Measurements from ENCODE around the gene UGT1A1.

The UGT1A1 gene

DNA sequence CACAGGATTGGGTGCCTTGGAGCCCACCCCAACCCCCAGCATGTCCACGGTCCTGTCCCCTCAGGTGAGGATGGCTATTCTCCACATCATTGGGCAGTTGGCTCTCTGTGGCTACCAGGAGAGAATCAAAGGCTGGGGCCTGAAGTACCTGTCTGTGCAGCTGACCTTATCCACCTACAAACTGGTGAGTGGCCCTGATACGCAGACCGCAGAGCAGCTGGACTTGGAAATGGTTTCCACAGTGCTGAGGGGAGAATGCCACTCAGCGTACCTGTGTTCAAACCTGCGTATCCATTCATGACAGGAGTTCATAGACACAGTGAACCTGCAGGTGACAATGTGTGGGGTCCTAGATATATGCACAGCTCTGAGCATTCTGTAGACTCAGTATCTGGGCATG lies 39.6 kb downstream of the UGT1A1 start:
- Mint-ChIP-seq H3K27ac (no peak overlapping the region), H3K4me3 (no peak overlapping the region), H3K4me1 (peaks cover 6% of the 10 kb centered on the region), H3K27me3 (peaks cover 38% of the 10 kb centered on the region), H3K9me3 (peaks cover 4% of the 10 kb centered on the region), H3K36me3 (no peaks in the 10 kb centered on the region)
- ATAC-seq, result no peak

DNA sequence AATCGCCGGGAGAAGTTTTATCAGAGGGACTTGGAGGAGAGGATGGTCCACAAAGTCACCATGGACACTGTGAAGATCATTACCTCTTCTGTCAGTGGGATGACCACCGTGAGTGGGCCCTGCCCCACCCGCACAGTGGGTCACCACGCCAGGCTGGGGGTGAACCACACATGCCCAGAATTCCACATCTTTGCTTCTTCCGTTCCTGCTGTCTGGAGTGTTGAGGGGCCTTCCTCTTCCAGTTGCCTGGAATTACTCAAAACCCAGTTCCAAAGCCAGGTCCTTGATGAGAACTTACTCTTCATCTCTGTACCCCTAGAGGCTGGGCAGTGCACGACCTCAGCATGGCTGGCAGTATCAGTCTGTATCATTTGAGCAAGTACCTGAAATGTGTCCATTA lies 40.1 kb downstream of the UGT1A1 start:
- Mint-ChIP-seq H3K4me1 (peaks cover 6% of the 10 kb centered on the region), H3K27me3 (peaks cover 37% of the 10 kb centered on the region), H3K27ac (no peak overlapping the region), H3K36me3 (no peaks in the 10 kb centered on the region), H3K4me3 (no peak overlapping the region), H3K9me3 (peaks cover 4% of the 10 kb centered on the region)
- no peak for ATAC-seq

- no peak overlapping the region for H3K4me3 Mint-ChIP-seq
- no peak overlapping the region for H3K27ac Mint-ChIP-seq
- ATAC-seq, result no peak
- H3K36me3 Mint-ChIP-seq, result no peaks in the 10 kb centered on the region
- H3K4me1 Mint-ChIP-seq, result peaks cover 6% of the 10 kb centered on the region
- H3K9me3 Mint-ChIP-seq, result peaks cover 4% of the 10 kb centered on the region
- peaks cover 37% of the 10 kb centered on the region for H3K27me3 Mint-ChIP-seq
Measured at GRCh38 chr2:233801357-233802131, 41.5 kb downstream of the UGT1A1 start.

DNA sequence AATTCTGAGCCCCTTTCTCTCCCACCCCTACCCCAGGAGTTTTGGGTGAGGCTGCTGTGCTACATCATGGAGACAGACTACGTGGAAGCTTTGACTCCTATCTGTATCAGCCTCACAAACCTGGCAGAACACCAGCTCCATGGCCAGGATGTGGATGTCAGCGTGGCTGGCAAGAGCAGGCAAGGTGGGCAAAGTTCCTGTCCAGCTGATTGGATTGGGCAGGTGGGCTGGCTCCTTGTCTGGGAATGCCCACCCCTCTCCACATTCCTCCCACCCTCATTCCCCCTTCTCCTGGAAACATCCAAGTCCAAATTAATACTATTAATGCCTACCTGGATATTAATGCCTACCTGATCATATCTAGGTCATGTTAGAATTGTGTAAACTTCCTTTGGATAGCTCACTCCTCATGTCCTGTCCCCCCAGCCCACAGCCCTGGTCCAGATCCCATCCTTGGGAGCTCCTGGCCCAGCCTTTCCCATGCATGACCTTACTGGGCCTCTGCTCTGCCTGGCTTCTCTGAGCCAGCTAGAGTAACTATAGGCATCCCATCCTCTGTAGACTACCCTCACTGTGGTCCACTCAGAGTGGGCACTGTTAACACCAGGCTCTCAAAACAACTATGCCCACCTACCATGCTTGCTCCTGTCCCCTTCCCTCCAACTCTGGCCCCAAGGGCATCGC lies 42.2 kb downstream of the UGT1A1 start:
- H3K4me3 Mint-ChIP-seq, result no peak overlapping the region

DNA sequence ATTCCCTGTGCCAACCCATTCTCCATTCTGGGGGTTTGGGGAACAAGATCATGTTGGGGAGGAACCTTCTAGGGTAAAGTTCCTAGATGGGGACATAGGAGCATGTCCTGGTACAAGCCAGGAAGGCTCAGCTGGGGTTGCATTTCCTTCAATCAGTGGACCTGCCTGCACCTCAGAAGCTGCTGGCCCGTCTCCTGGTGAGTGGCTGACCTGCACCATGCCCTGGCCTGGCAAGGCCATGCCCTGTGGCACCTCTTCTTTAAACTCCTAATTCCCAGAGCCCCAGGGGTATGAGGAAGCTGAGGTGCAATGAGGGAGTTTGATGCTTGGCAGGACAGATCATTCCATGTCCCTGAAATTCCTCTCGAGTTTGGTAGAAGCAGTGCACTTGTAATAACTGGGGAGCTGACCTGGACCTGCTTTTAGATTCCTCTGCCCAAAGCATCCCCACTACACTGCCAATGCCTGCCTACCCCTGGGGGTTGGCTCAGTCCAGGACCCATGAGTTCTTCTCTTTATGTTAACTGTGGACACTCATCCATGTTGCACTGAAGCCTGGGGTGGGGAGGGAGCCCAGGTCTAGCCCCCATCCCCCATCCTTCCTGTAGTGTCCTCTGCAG lies 43.3 kb downstream of the UGT1A1 start:
- H3K27me3 Mint-ChIP-seq, result peaks cover 33% of the 10 kb centered on the region
- H3K4me3 Mint-ChIP-seq, result no peak overlapping the region
- H3K4me1 Mint-ChIP-seq, result peaks cover 6% of the 10 kb centered on the region
- no peaks in the 10 kb centered on the region for H3K36me3 Mint-ChIP-seq
- no peak overlapping the region for H3K27ac Mint-ChIP-seq
- H3K9me3 Mint-ChIP-seq, result peaks cover 4% of the 10 kb centered on the region
- no peak for ATAC-seq

More for the DNA sequence above, 42.2 kb downstream of the UGT1A1 start:
- Mint-ChIP-seq H3K9me3 (peaks cover 4% of the 10 kb centered on the region), H3K27ac (no peak overlapping the region), H3K27me3 (peaks cover 37% of the 10 kb centered on the region), H3K4me1 (peaks cover 6% of the 10 kb centered on the region), H3K36me3 (no peaks in the 10 kb centered on the region)
- no peak for ATAC-seq

- H3K36me3 Mint-ChIP-seq, result no peaks in the 10 kb centered on the region
- no peak overlapping the region for H3K27ac Mint-ChIP-seq
- peaks cover 6% of the 10 kb centered on the region for H3K4me1 Mint-ChIP-seq
- peaks cover 4% of the 10 kb centered on the region for H3K9me3 Mint-ChIP-seq
- H3K4me3 Mint-ChIP-seq, result no peak overlapping the region
- H3K27me3 Mint-ChIP-seq, result peaks cover 34% of the 10 kb centered on the region
- no peak for ATAC-seq
Measured at GRCh38 chr2:233803994-233804393, 43.9 kb downstream of the UGT1A1 start.

- no peak for ATAC-seq
- Mint-ChIP-seq H3K36me3 (no peaks in the 10 kb centered on the region), H3K27me3 (peaks cover 62% of the 10 kb centered on the region)
Measured at GRCh38 chr2:233807215-233807865, 47.3 kb downstream of the UGT1A1 start.

DNA sequence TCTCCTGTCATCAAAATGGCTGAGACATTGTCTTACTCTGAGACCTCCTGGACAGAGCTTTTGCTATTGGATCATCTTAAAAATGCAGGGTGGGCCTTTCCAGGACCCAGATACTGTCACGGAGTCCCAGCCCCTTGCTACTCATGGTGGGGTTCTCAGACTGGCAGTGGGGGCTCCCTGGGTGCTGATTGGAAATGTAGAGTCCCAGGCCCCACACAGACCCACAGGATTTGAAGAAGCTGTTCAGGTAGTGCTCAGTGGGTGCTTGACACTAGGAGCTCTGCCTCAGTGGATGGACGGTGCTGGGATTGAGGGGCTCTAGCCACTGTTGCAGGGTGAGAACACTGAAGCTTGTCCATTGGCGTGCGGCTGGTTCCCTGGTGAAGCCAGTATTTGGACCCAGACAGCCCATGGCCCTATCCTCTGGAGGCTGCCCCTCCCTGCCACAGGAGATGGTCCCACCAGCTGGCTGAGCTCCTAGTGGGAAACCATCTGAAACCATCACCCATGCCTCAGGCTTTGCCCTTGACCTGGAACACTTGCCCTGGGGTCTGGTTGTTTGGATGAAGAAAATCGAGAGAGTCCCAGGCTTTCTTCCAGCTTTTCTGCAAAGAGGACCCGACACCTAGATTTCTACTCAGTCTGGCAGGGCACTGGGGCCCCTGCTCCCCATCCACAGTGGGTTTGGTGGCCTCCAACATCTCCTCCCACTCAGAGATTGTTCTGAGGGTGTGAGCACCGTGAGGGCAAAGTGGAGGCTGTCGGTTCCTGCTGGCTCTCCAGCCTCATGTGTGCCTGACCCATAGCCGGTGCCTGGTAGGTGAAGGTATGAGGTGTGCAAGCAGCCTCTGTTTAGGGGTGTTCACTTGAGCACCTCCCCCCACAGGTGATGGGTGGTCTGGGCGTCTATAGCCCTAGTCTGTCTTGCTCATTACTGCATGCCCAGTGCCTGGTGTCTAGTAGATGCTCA lies 48.2 kb downstream of the UGT1A1 start:
- Mint-ChIP-seq H3K4me3 (no peak overlapping the region), H3K27me3 (peaks cover 53% of the 10 kb centered on the region), H3K4me1 (no peaks in the 10 kb centered on the region), H3K36me3 (no peaks in the 10 kb centered on the region), H3K27ac (no peak overlapping the region), H3K9me3 (no peaks in the 10 kb centered on the region)
- ATAC-seq, result no peak

More at GRCh38 chr2:233807215-233807865, 47.3 kb downstream of the UGT1A1 start:
- H3K4me1 Mint-ChIP-seq, result no peaks in the 10 kb centered on the region
- H3K27ac Mint-ChIP-seq, result no peak overlapping the region
- H3K9me3 Mint-ChIP-seq, result no peaks in the 10 kb centered on the region
- H3K4me3 Mint-ChIP-seq, result no peak overlapping the region

- H3K27ac Mint-ChIP-seq, result no peak overlapping the region
- H3K4me3 Mint-ChIP-seq, result no peak overlapping the region
- no peak for ATAC-seq
- no peaks in the 10 kb centered on the region for H3K4me1 Mint-ChIP-seq
- peaks cover 35% of the 10 kb centered on the region for H3K27me3 Mint-ChIP-seq
- no peaks in the 10 kb centered on the region for H3K9me3 Mint-ChIP-seq
- H3K36me3 Mint-ChIP-seq, result no peaks in the 10 kb centered on the region
Measured at GRCh38 chr2:233810385-233810784, 50.3 kb downstream of the UGT1A1 start.

- Mint-ChIP-seq H3K4me3 (no peak overlapping the region), H3K9me3 (no peaks in the 10 kb centered on the region), H3K4me1 (no peaks in the 10 kb centered on the region), H3K27me3 (peaks cover 35% of the 10 kb centered on the region), H3K36me3 (no peaks in the 10 kb centered on the region), H3K27ac (no peak overlapping the region)
- ATAC-seq, result no peak
Measured at GRCh38 chr2:233811087-233811486, 51.0 kb downstream of the UGT1A1 start.

DNA sequence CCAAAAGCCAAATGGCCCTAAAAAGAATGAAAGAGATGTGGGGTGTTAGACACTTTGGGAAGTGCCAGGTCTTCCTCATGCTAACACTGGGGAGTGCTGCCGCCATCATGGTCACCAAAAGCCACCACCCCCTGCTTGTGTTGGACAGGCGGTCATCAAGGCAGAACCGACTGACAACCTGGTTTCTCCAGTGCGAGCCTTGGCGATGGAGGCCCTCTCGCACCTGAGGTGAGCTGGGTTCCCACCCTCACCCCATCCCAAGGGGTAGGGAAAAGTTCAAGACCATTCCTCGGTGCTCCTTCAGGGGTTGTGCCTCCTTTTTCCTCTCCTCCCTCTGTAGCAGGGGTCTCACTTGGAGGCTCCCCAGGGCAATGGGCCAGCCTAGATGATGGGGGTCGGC lies 51.7 kb downstream of the UGT1A1 start:
- Mint-ChIP-seq H3K27ac (no peak overlapping the region), H3K36me3 (no peaks in the 10 kb centered on the region), H3K4me1 (no peaks in the 10 kb centered on the region), H3K9me3 (no peaks in the 10 kb centered on the region), H3K27me3 (peaks cover 35% of the 10 kb centered on the region), H3K4me3 (no peak overlapping the region)
- no peak for ATAC-seq

DNA sequence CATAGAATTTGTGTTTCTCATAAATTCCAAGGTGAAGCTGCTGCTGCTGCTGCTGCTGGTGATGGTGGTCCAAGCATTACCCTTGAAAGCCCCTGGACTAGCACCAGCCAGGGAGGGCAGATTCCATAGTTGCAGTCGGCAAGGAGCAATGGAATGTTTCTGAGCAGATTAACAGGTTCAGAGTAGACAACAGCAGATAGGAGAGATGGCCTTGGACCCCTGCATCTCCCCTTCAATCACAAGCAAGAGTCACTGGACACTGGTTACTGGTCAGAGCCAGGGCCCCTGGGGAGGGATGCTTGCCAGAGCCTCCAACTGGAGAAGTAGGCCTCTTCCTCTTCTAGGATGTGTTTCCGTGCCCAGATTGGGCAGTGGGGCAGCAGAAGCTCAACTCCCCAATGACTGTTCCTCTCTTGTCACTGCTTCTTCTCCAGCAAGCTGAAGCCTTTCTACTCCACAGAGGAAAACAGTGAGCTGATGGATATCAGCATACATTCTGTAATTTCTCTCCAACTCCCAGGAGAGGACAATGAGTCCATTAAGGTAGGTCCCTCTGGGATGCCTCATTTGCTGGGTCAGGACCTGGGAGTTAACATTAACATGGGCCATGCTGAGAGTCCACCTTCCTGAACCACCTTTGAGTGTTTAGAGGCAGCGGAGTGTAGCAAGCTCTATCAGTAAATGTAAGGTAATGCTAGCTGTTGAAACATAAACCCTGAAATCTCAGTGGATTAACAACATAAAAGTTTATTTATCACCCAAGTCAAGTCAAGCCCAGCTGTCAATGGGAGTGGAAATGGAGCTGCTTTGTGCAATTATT lies 53.4 kb downstream of the UGT1A1 start:
- H3K4me1 Mint-ChIP-seq, result no peaks in the 10 kb centered on the region
- no peak overlapping the region for H3K27ac Mint-ChIP-seq
- ATAC-seq, result no peak
- H3K36me3 Mint-ChIP-seq, result no peaks in the 10 kb centered on the region
- H3K4me3 Mint-ChIP-seq, result no peak overlapping the region
- H3K9me3 Mint-ChIP-seq, result no peaks in the 10 kb centered on the region
- H3K27me3 Mint-ChIP-seq, result peaks cover 52% of the 10 kb centered on the region

DNA sequence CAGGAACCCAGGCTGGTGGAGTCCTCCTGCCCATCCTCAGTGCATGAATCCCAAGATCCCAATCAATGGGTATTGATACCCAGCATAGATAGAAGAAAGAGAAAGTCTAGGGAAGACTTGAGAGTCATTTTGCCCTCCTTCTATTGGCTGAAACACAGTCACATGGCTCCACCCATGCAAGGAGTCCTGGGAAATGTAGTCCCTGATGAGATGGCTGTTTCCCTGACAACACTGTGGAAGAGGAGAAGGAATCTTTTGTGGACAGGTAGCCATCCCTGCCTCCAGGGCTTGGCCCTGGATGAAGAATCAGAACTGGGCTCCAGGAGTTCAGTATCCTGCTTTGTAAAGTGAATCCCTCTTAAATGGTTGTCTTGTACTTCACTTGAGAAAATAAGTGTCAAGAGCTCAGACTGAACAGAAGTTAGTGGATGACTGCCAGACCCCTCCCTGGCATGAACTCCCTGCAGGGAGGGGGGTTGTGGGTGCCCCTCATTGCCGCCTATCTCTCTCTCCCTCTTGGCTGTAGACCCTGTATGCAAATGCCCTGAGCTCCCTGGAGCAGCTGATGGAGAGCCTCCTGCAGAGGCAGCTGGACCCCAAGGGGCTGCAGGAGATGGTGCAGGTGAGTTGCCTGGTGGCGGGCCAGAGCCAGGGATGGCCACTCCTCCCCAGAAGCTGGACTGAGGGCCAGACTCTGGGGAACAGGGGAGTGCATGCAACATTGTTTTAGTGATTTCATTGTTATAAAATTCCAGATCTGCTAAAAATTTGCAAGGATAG lies 54.2 kb downstream of the UGT1A1 start:
- Mint-ChIP-seq H3K4me3 (no peak overlapping the region), H3K9me3 (no peaks in the 10 kb centered on the region), H3K36me3 (no peaks in the 10 kb centered on the region), H3K27ac (no peak overlapping the region), H3K4me1 (no peaks in the 10 kb centered on the region), H3K27me3 (peaks cover 51% of the 10 kb centered on the region)
- ATAC-seq, result no peak

All from stimulated activated memory B cell treated with anti-CD40 and anti-IgM and Interleukin-4, amounts not matched to agents 10 μg/mL and 1 μg/mL and 100 μg/mL, for 72 hours (primary cell).